Gastrocnemius medialis (tissue), 4 donors: ENCODE results near the gene OR10J5.

Source experiments
- CTCF ChIP-seq, 5 experiments: fragments of 450-650 bp in 3 of 5; fragments of 200-600 bp in 2 of 5; sonication (generic) in 2 of 5; IDR thresholded peaks in 4 of 5; conservative IDR thresholded peaks in 1 of 5; 1 replicate in 4 of 5; 2 replicates in 1 of 5; pipeline ENCODE4 v1.5.1; 2016 to 2019; ENCODE audit warnings: antibody characterized with exemption in 5 of 5, mild to moderate bottlenecking in 3 of 5, moderate library complexity in 3 of 5
- POLR2A ChIP-seq, 2 donors: fragments of 450-650 bp; IDR thresholded peaks; one replicate each; pipeline ENCODE4 v1.6.1; 2017; ENCODE audit warnings: antibody characterized with exemption in 2 of 2, mild to moderate bottlenecking in 2 of 2, moderate library complexity in 2 of 2

GRCh38 chr1:159532922-159533321 is 2.9 kb downstream of the OR10J5 start:
- TF ChIP-seq POLR2A (IDR thresholded peaks at IDR 0.05) (no peak), CTCF (IDR thresholded peaks at IDR 0.05 in 4 of 5, conservative IDR thresholded peaks at IDR 0.05 in 1 of 5) (no peak)
